Astrocyte (in vitro differentiated cells and primary cell): Measurements from ENCODE around the gene GP9. TPM values are rescaled to one million over a fixed set of nuclear protein-coding genes. Genes with fewer than 3 reads are reported as not detected.

Source experiments
- DNase-seq: peaks from one replicate; pipeline ENCODE4 v3.0.0-alpha.2; 2010; ENCODE audit warnings: low read depth
- FAIRE-seq: peaks from 2 replicates; lab custom pipeline; 2011; peaks lifted over from hg19 to GRCh38; lab: Jason Lieb, UNC
- H2AFZ ChIP-seq: 2 replicates; pipeline ENCODE4 v1.6.0; 2012; ENCODE audit warnings: low read depth, low read length, inconsistent platforms
- H3K27ac ChIP-seq: 2 replicates; pipeline ENCODE4 v1.5.1; 2011; ENCODE audit warnings: low read depth, low read length, inconsistent platforms
- H3K27me3 ChIP-seq: 2 replicates; pipeline ENCODE4 v1.6.0; 2011; ENCODE audit warnings: low read length, inconsistent platforms; ENCODE audit not compliant: insufficient read depth
- H3K36me3 ChIP-seq: 2 replicates; pipeline ENCODE4 v1.5.1; 2011; ENCODE audit warnings: low read length, inconsistent platforms; ENCODE audit not compliant: insufficient read depth
- H3K4me1 ChIP-seq: 2 replicates; pipeline ENCODE4 v1.5.1; 2011; ENCODE audit warnings: low read length, inconsistent platforms; ENCODE audit not compliant: insufficient read depth
- H3K4me2 ChIP-seq: 2 replicates; pipeline ENCODE4 v1.6.0; 2012; ENCODE audit warnings: low read length, inconsistent platforms
- H3K4me3 ChIP-seq: 2 replicates; pipeline ENCODE4 v1.5.1; 2011; ENCODE audit warnings: low read depth, mild to moderate bottlenecking, low read length, inconsistent platforms; ENCODE audit not compliant: insufficient read depth
- H3K79me2 ChIP-seq: 2 replicates; pipeline ENCODE4 v1.6.0; 2012; ENCODE audit warnings: mild to moderate bottlenecking, low read length, inconsistent platforms; ENCODE audit not compliant: insufficient read depth
- H3K9ac ChIP-seq: 2 replicates; pipeline ENCODE4 v1.6.0; 2012; ENCODE audit warnings: mild to moderate bottlenecking, low read length, inconsistent platforms
- H3K9me3 ChIP-seq: 2 replicates; pipeline ENCODE4 v1.5.1; 2012; ENCODE audit warnings: low read depth, mild to moderate bottlenecking, low read length, inconsistent platforms; ENCODE audit not compliant: insufficient read depth
- H4K20me1 ChIP-seq: 2 replicates; pipeline ENCODE4 v1.6.0; 2012; ENCODE audit warnings: low read length, inconsistent platforms; ENCODE audit not compliant: insufficient read depth
- H3K27ac Mint-ChIP-seq: one replicate; pipeline ENCODE4 v1.8.0; 2021; ENCODE audit warnings: mild to moderate bottlenecking, mixed read lengths; ENCODE audit not compliant: unreplicated experiment
- H3K27me3 Mint-ChIP-seq: one replicate; pipeline ENCODE4 v1.8.0; 2021; ENCODE audit warnings: low read depth, mixed read lengths; ENCODE audit not compliant: unreplicated experiment
- H3K36me3 Mint-ChIP-seq: one replicate; pipeline ENCODE4 v1.8.0; 2021; ENCODE audit warnings: low read depth, mixed read lengths; ENCODE audit not compliant: unreplicated experiment
- H3K4me1 Mint-ChIP-seq: one replicate; pipeline ENCODE4 v1.8.0; 2021; ENCODE audit warnings: low read depth, mixed read lengths; ENCODE audit not compliant: unreplicated experiment
- H3K4me3 Mint-ChIP-seq: one replicate; pipeline ENCODE4 v1.8.0; 2021; ENCODE audit warnings: mild to moderate bottlenecking, moderate library complexity, mixed read lengths; ENCODE audit not compliant: unreplicated experiment
- H3K9me3 Mint-ChIP-seq: one replicate; pipeline ENCODE4 v1.8.0; 2021; ENCODE audit warnings: mild to moderate bottlenecking, mixed read lengths; ENCODE audit not compliant: unreplicated experiment
- CTCF ChIP-seq: IDR thresholded peaks from 2 replicates; pipeline ENCODE4 v1.5.1; 2011; ENCODE audit warnings: low read depth, mild to moderate bottlenecking, inconsistent platforms, low read length, moderate library complexity; ENCODE audit not compliant: insufficient read depth
- EZH2 ChIP-seq: IDR thresholded peaks from 2 replicates; pipeline ENCODE4 v1.6.1; 2012; ENCODE audit warnings: mild to moderate bottlenecking, low read length, inconsistent platforms; ENCODE audit not compliant: insufficient read depth
- total RNA-seq: library from RNA; stranded (reverse); gene quantifications from 2 replicates; pipeline ENCODE4 v1.2.1, GENCODE V29; 2021

GP9 gene
- total RNA-seq, 1 donor from 2014 or later, result not detected

- H3K27ac Mint-ChIP-seq, result no peak overlapping the region
- peaks cover 26% of the 10 kb centered on the region for H3K9me3 Mint-ChIP-seq
- Histone ChIP-seq H3K27me3 (peaks cover 20% of the 10 kb centered on the region), H3K4me2 (no peak overlapping the region), H2AFZ (no peak overlapping the region), H3K79me2 (no peaks in the 10 kb centered on the region), H4K20me1 (no peaks in the 10 kb centered on the region), H3K9ac (no peak overlapping the region), H3K36me3 (no peaks in the 10 kb centered on the region), H3K4me1 (no peaks in the 10 kb centered on the region), H3K4me3 (no peak overlapping the region), H3K27ac (no peak overlapping the region), H3K9me3 (peaks cover 4% of the 10 kb centered on the region)
- H3K27me3 Mint-ChIP-seq, result peaks cover 18% of the 10 kb centered on the region
- H3K4me3 Mint-ChIP-seq, result no peak overlapping the region
- no peak for TF ChIP-seq EZH2
- TF ChIP-seq CTCF, result no peak
- FAIRE-seq (no peak), DNase-seq (no peak)
- H3K4me1 Mint-ChIP-seq, result peaks cover 2% of the 10 kb centered on the region
- peaks cover 2% of the 10 kb centered on the region for H3K36me3 Mint-ChIP-seq
Measured at GRCh38 chr3:129046732-129047552, 13.6 kb upstream of the GP9 start.

GRCh38 chr3:129047553-129047839 is 13.1 kb upstream of the GP9 start:
- Mint-ChIP-seq H3K4me1 (peaks cover 3% of the 10 kb centered on the region), H3K36me3 (peaks cover 2% of the 10 kb centered on the region), H3K4me3 (no peak overlapping the region), H3K27me3 (peaks cover 15% of the 10 kb centered on the region), H3K27ac (no peak overlapping the region), H3K9me3 (peaks cover 22% of the 10 kb centered on the region)
- no peak overlapping the region for H3K4me3 ChIP-seq
- H3K27me3 ChIP-seq, result peaks cover 20% of the 10 kb centered on the region
- DNase-seq (no peak), FAIRE-seq (no peak)
- H3K27ac ChIP-seq, result no peak overlapping the region
- no peak overlapping the region for H2AFZ ChIP-seq
- peaks cover 4% of the 10 kb centered on the region for H3K9me3 ChIP-seq
- H3K36me3 ChIP-seq, result no peaks in the 10 kb centered on the region
- H3K79me2 ChIP-seq, result no peaks in the 10 kb centered on the region
- H3K4me2 ChIP-seq, result no peak overlapping the region
- no peak overlapping the region for H3K9ac ChIP-seq
- no peaks in the 10 kb centered on the region for H3K4me1 ChIP-seq
- TF ChIP-seq CTCF, result no peak
- no peak for TF ChIP-seq EZH2
- no peaks in the 10 kb centered on the region for H4K20me1 ChIP-seq

- peaks cover 6% of the 10 kb centered on the region for H3K4me1 Mint-ChIP-seq
- no peaks in the 10 kb centered on the region for H3K4me1 ChIP-seq
- peaks cover 10% of the 10 kb centered on the region for H3K9me3 Mint-ChIP-seq
- H3K9me3 ChIP-seq, result no peaks in the 10 kb centered on the region
- peaks cover 12% of the 10 kb centered on the region for H3K27me3 ChIP-seq
- no peaks in the 10 kb centered on the region for H4K20me1 ChIP-seq
- no peak overlapping the region for H3K4me2 ChIP-seq
- no peaks in the 10 kb centered on the region for H3K36me3 Mint-ChIP-seq
- no peak overlapping the region for H3K4me3 ChIP-seq
- FAIRE-seq (no peak), DNase-seq (no peak)
- H3K4me3 Mint-ChIP-seq, result no peak overlapping the region
- H3K27ac ChIP-seq, result no peak overlapping the region
- no peak overlapping the region for H3K27ac Mint-ChIP-seq
- H3K27me3 Mint-ChIP-seq, result peaks cover 9% of the 10 kb centered on the region
- no peak overlapping the region for H2AFZ ChIP-seq
- H3K9ac ChIP-seq, result no peak overlapping the region
- H3K36me3 ChIP-seq, result no peaks in the 10 kb centered on the region
- TF ChIP-seq EZH2 (no peak), CTCF (no peak)
- H3K79me2 ChIP-seq, result no peaks in the 10 kb centered on the region
Measured at GRCh38 chr3:129050556-129051295, 9.9 kb upstream of the GP9 start.
